B cell (primary cell): ENCODE data around the gene ELL3. TPM values are rescaled to one million over a fixed set of nuclear protein-coding genes. Genes with fewer than 3 reads are reported as not detected.

Source experiments
- ATAC-seq: fragments of 200-7000 bp; cut with Tn5 transposase; one replicate; pipeline ENCODE4 v1.10.0; 2021; ENCODE audit warnings: low read depth, mild to moderate bottlenecking, moderate number of reproducible peaks, moderate library complexity
- CTCF ChIA-PET: fragments of 350-600 bp; sonication (Branson Sonifier 250); formaldehyde crosslinking; loops from one replicate; lab custom pipeline; 2021; ENCODE audit warnings: antibody characterized with exemption, inconsistent platforms; lab: Charles Lee
- POLR2A ChIA-PET: fragments of 350-600 bp; sonication (Branson Sonifier 250); formaldehyde crosslinking; loops from one replicate; lab custom pipeline; 2021; ENCODE audit warnings: antibody characterized with exemption; lab: Charles Lee
- DNase-seq: peaks from one replicate; pipeline ENCODE4 v3.0.0; 2013
- H2AFZ ChIP-seq: 2 replicates; pipeline ENCODE4 v1.6.1; 2012; ENCODE audit warnings: mild to moderate bottlenecking, low read depth, low read length; ENCODE audit not compliant: insufficient read depth, poor library complexity, severe bottlenecking
- H3K27ac ChIP-seq, 2 donors: 1 replicate in 1 of 2; 2 replicates in 1 of 2; pipeline ENCODE4 v1.5.1; 2012 to 2013; ENCODE audit warnings: low read length in 2 of 2, mild to moderate bottlenecking in 2 of 2, moderate library complexity in 1 of 2
- H3K27me3 ChIP-seq, 4 experiments: fragments of 200-600 bp in 1 of 4; sonication (generic) in 1 of 4; replicated peaks in 1 of 4; 1 replicate in 2 of 4; 2 replicates in 2 of 4; pipeline versions ENCODE4 v1.6.1 to v1.7.0; 2013 to 2016; ENCODE audit warnings: low read length in 3 of 4, mild to moderate bottlenecking in 2 of 4, mixed read lengths in 1 of 4, moderate library complexity in 1 of 4; ENCODE audit not compliant: insufficient read depth in 4 of 4, control insufficient read depth in 3 of 4; ENCODE audit errors: control extremely low read depth in 1 of 4
- H3K36me3 ChIP-seq, 2 experiments: replicated peaks in 1 of 2; 1 replicate in 1 of 2; 2 replicates in 1 of 2; pipeline versions ENCODE4 v1.6.1 to v1.7.1; 2013; ENCODE audit warnings: low read length in 1 of 2; ENCODE audit not compliant: insufficient read depth in 2 of 2, control insufficient read depth in 1 of 2; ENCODE audit errors: control extremely low read depth in 1 of 2, extremely low read depth in 1 of 2
- H3K4me1 ChIP-seq, 2 donors: fragments of 200-600 bp in 1 of 2; sonication (generic) in 1 of 2; 1 replicate in 1 of 2; 2 replicates in 1 of 2; pipeline versions ENCODE4 v1.5.1 to v1.6.1; 2013 to 2017; ENCODE audit warnings: low read length in 2 of 2; ENCODE audit not compliant: control insufficient read depth in 2 of 2, insufficient read depth in 2 of 2
- H3K4me2 ChIP-seq: replicated peaks from 2 replicates; pipeline ENCODE3; 2012; ENCODE audit warnings: mild to moderate bottlenecking, low read depth, low read length; ENCODE audit not compliant: poor library complexity, severe bottlenecking
- H3K4me3 ChIP-seq, 5 experiments: fragments of 200-600 bp in 1 of 5; sonication (generic) in 1 of 5; 1 replicate in 3 of 5; 2 replicates in 2 of 5; pipeline versions ENCODE4 v1.5.1 to v1.7.0; 2011 to 2016; ENCODE audit warnings: low read length in 4 of 5, mild to moderate bottlenecking in 4 of 5, low read depth in 2 of 5, control low read depth in 1 of 5, moderate library complexity in 1 of 5; ENCODE audit not compliant: insufficient read depth in 1 of 5; ENCODE audit errors: control extremely low read depth in 1 of 5, extremely low read depth in 1 of 5
- H3K79me2 ChIP-seq: fragments of 200-600 bp; sonication (generic); one replicate; pipeline ENCODE4 v1.6.0; 2016; ENCODE audit warnings: low read length; ENCODE audit not compliant: control insufficient read depth, insufficient read depth
- H3K9ac ChIP-seq: fragments of 200-600 bp; sonication (generic); 2 replicates; pipeline ENCODE4 v1.6.1; 2017; ENCODE audit warnings: mild to moderate bottlenecking, low read length, moderate library complexity
- H3K9me3 ChIP-seq, 3 donors: one replicate each; pipeline versions ENCODE4 v1.6.1 to v1.7.1; 2013; ENCODE audit warnings: low read length in 2 of 3; ENCODE audit not compliant: control insufficient read depth in 2 of 3, insufficient read depth in 1 of 3; ENCODE audit errors: control extremely low read depth in 1 of 3
- H4K20me1 ChIP-seq: 2 replicates; pipeline ENCODE4 v1.6.0; 2012; ENCODE audit warnings: mild to moderate bottlenecking, low read length; ENCODE audit not compliant: insufficient read depth, control insufficient read depth, poor library complexity, severe bottlenecking
- H3K27ac Mint-ChIP-seq: one replicate; pipeline ENCODE4 v1.8.0; 2021; ENCODE audit warnings: mixed read lengths
- H3K27me3 Mint-ChIP-seq: one replicate; pipeline ENCODE4 v1.8.0; 2021; ENCODE audit warnings: mixed read lengths
- H3K4me1 Mint-ChIP-seq: one replicate; pipeline ENCODE4 v1.8.0; 2021; ENCODE audit warnings: mixed read lengths
- H3K4me3 Mint-ChIP-seq: one replicate; pipeline ENCODE4 v1.8.0; 2021; ENCODE audit warnings: mixed read lengths
- H3K9me3 Mint-ChIP-seq: one replicate; pipeline ENCODE4 v1.8.0; 2022; ENCODE audit warnings: mixed read lengths; ENCODE audit not compliant: insufficient read depth
- EZH2 ChIP-seq: IDR thresholded peaks from 2 replicates; pipeline ENCODE4 v1.6.1; 2012; ENCODE audit warnings: borderline replicate concordance, low read depth, mild to moderate bottlenecking, moderate library complexity, low read length; ENCODE audit not compliant: insufficient read depth, poor library complexity, severe bottlenecking
- WGBS: methylation state at CpG from one replicate; pipeline ENCODE4 v1.1.5; 2013; ENCODE audit warnings: missing lambda C conversion rate; ENCODE audit not compliant: insufficient coverage; 5-methylcytosine and 5-hydroxymethylcytosine counted together
- intact Hi-C: fragments of 100-400 bp; cut with micrococcal nuclease; formaldehyde crosslinking; loops from one replicate; pipeline ENCODE4 v1.10.0; 2022
- polyA plus RNA-seq: library from polyadenylated mRNA; depleted of rRNA; stranded (reverse); fragments of >200 nt; gene quantifications from 2 replicates; pipeline ENCODE4 v1.2.3, GENCODE V29; 2012
- total RNA-seq, 2 donors: library from RNA; stranded (reverse); fragments of 120-200 nt in 1 of 2; gene quantifications; 1 replicate in 1 of 2; 2 replicates in 1 of 2; pipeline versions ENCODE4 v1.2.3 to v1.2.4, GENCODE V29; 2013 to 2022
- TF ChIP-seq, protein P1 (sequence below): fragments of 200-600 bp; IDR thresholded peaks from one replicate; pipeline ENCODE4 v1.8.0; 2022; ENCODE audit warnings: antibody characterized with exemption, mild to moderate bottlenecking

Gene ELL3
- total and polyA plus RNA-seq, 2 donors (not counting 1 experiment from before 2014, with no cell fraction given): 22.0 to 88.8 TPM

DNA sequence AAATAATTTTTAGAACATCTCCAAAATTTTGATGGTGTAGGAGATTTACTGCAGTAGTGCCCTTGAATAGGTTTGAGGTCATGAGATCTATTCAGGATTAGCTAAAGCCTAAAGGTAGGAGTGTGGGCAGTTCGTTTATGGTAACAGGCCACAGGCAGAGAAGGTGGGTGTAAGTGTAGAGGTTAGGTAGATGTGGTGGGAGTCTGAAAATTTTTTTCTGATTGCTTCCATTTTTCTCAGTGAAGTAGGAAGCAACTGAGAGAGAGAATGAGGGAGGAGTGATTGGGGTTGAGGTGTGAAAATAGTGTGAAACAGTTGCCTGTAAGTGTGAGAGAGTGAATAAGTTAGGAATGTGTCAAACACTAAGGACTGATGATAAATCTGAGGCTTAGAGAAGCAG, 2.2 kb upstream of the ELL3 start:
- H3K9ac ChIP-seq: no peak overlapping the region
- Mint-ChIP-seq H3K4me1 (peaks cover 40% of the 10 kb centered on the region), H3K9me3 (no peaks in the 10 kb centered on the region), H3K27ac (no peak overlapping the region), H3K4me3 (no peak overlapping the region), H3K27me3 (no peaks in the 10 kb centered on the region)
- no peak overlapping the region for H3K27ac ChIP-seq
- CTCF ChIA-PET: interaction anchor here (1.0 to 11.4 kb wide), 3 partner anchors 10 to 36 kb away, joined by 3 to 150 read pairs (median 16); partner anchors contain the start of gene SERF2
- H3K4me3 ChIP-seq: no peak overlapping the region
- H3K4me2 ChIP-seq: no peak overlapping the region
- H4K20me1 ChIP-seq: peaks cover 24% of the 10 kb centered on the region
- POLR2A ChIA-PET: interaction anchor here (4.8 kb wide), 1 partner anchor 11 kb away, joined by 72 read pairs; the partner anchor contains the start of gene SERF2
- H3K79me2 ChIP-seq: peaks cover 10% of the 10 kb centered on the region
- H2AFZ ChIP-seq: no peak overlapping the region
- H3K36me3 ChIP-seq: peaks cover 0 to 12% of the 10 kb centered on the region in 2 experiments
- no peaks in the 10 kb centered on the region for H3K27me3 ChIP-seq
- TF ChIP-seq, protein P1, sequence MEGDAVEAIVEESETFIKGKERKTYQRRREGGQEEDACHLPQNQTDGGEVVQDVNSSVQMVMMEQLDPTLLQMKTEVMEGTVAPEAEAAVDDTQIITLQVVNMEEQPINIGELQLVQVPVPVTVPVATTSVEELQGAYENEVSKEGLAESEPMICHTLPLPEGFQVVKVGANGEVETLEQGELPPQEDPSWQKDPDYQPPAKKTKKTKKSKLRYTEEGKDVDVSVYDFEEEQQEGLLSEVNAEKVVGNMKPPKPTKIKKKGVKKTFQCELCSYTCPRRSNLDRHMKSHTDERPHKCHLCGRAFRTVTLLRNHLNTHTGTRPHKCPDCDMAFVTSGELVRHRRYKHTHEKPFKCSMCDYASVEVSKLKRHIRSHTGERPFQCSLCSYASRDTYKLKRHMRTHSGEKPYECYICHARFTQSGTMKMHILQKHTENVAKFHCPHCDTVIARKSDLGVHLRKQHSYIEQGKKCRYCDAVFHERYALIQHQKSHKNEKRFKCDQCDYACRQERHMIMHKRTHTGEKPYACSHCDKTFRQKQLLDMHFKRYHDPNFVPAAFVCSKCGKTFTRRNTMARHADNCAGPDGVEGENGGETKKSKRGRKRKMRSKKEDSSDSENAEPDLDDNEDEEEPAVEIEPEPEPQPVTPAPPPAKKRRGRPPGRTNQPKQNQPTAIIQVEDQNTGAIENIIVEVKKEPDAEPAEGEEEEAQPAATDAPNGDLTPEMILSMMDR: no peak
- no peak for TF ChIP-seq EZH2
- H3K4me1 ChIP-seq: peaks cover 16 to 30% of the 10 kb centered on the region in 2 donors
- intact Hi-C loops: no loop called here
- WGBS: 60% methylated on average over 1 of the region's 1 CpG
- DNase-seq (no peak), ATAC-seq (no peak)
- H3K9me3 ChIP-seq: no peaks in the 10 kb centered on the region

- DNase-seq (peak; percentile 91), ATAC-seq (peak; percentile 55)
- Histone ChIP-seq H3K4me1 (peaks cover 16 to 30% of the 10 kb centered on the region in 2 donors), H4K20me1 (peaks cover 39% of the 10 kb centered on the region), H3K9ac (peak overlapping the region; percentile 78), H3K4me3 (peak overlapping the region; percentile 78 to 93 (median 88)), H2AFZ (peak overlapping the region; percentile 75), H3K27me3 (no peaks in the 10 kb centered on the region), H3K36me3 (peaks cover 6 to 25% of the 10 kb centered on the region in 2 experiments), H3K9me3 (no peaks in the 10 kb centered on the region), H3K27ac (peak overlapping the region; percentile 73 to 76), H3K79me2 (peaks cover 10% of the 10 kb centered on the region), H3K4me2 (peak overlapping the region; percentile 96)
- H3K9me3 Mint-ChIP-seq: no peaks in the 10 kb centered on the region
- TF ChIP-seq EZH2: no peak
- TF ChIP-seq, protein P1: peak; percentile 93
- CTCF ChIA-PET: interaction anchor here (0.8 to 11.4 kb wide), 12 partner anchors 9 to 66 kb away, joined by 3 to 150 read pairs (median 6); partner anchors contain the start of genes HYPK, MFAP1, SERF2 and SERINC4
- peak overlapping the region; percentile 96 for H3K4me3 Mint-ChIP-seq
- intact Hi-C loops: loop anchor here (1.0 kb wide), 1 partner anchor 8 kb away; no protein-coding TSS in a partner anchor
- peaks cover 43% of the 10 kb centered on the region for H3K4me1 Mint-ChIP-seq
- POLR2A ChIA-PET: interaction anchor here (0.8 to 4.8 kb wide), 11 partner anchors 12 to 266 kb away, joined by 3 to 72 read pairs (median 9); partner anchors contain the start of genes HYPK, MFAP1, PDIA3 and SERF2
- peak overlapping the region; percentile 97 for H3K27ac Mint-ChIP-seq
- WGBS: 1% methylated on average over 29 of the region's 31 CpGs
- no peaks in the 10 kb centered on the region for H3K27me3 Mint-ChIP-seq
Measured at GRCh38 chr15:43777267-43777914, 625 bp upstream of the ELL3 start.
